ENCODE measurements around the gene CDH24. TPM values are rescaled to one million over a fixed set of nuclear protein-coding genes. Genes with fewer than 3 reads are reported as not detected.

CDH24 gene
- total and polyA plus RNA-seq, 2 of the 13 experiments (the other 11 are each of a cell fraction or from before 2014, with no cell fraction given), result 0.69 to 0.99 TPM

GRCh38 chr14:23025151-23025814 lies 32.0 kb downstream of the CDH24 start (continued):
- TF ChIP-seq NRL (CRISPR knock-in tag; IDR thresholded peaks at IDR 0.05; ENCODE audit: borderline replicate concordance) (no peak), RNF2 (conservative IDR thresholded peaks at IDR 0.05; ENCODE audit: low read depth) (no peak), ZNF432 (CRISPR knock-in tag; IDR thresholded peaks at IDR 0.05; ENCODE audit: borderline replicate concordance) (no peak), POLR2AphosphoS5 (IDR thresholded peaks at IDR 0.05; ENCODE audit: low read depth, low read length) (peak; percentile 45; the same call in 1 of the 2 replicates), ZNF841 (CRISPR knock-in tag; IDR thresholded peaks at IDR 0.05; ENCODE audit: borderline replicate concordance) (no peak), HOXA5 (CRISPR knock-in tag; IDR thresholded peaks at IDR 0.05) (no peak), ZNF580 (CRISPR knock-in tag; IDR thresholded peaks at IDR 0.05; ENCODE audit: borderline replicate concordance, low read depth) (no peak), HES4 (CRISPR knock-in tag; IDR thresholded peaks at IDR 0.05; ENCODE audit: borderline replicate concordance) (no peak), ZNF674 (CRISPR knock-in tag; IDR thresholded peaks at IDR 0.05; ENCODE audit: low read depth) (no peak), ZMYM3 (CRISPR knock-in tag; IDR thresholded peaks at IDR 0.05) (0 out of 2 replicates have a peak, but pooled peaks have one; percentile 23), ZNF816 (CRISPR knock-in tag; IDR thresholded peaks at IDR 0.05; ENCODE audit: borderline replicate concordance) (no peak), PAF1 (CRISPR knock-in tag; IDR thresholded peaks at IDR 0.05) (no peak; the same call in 1 of the 2 replicates), ZNF136 (CRISPR knock-in tag; IDR thresholded peaks at IDR 0.05; ENCODE audit: low read depth) (no peak)
- TF ChIP-seq, protein P1, sequence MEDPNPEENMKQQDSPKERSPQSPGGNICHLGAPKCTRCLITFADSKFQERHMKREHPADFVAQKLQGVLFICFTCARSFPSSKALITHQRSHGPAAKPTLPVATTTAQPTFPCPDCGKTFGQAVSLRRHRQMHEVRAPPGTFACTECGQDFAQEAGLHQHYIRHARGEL (CRISPR knock-in tag; IDR thresholded peaks at IDR 0.05), result no peak
- TF ChIP-seq, protein P2, sequence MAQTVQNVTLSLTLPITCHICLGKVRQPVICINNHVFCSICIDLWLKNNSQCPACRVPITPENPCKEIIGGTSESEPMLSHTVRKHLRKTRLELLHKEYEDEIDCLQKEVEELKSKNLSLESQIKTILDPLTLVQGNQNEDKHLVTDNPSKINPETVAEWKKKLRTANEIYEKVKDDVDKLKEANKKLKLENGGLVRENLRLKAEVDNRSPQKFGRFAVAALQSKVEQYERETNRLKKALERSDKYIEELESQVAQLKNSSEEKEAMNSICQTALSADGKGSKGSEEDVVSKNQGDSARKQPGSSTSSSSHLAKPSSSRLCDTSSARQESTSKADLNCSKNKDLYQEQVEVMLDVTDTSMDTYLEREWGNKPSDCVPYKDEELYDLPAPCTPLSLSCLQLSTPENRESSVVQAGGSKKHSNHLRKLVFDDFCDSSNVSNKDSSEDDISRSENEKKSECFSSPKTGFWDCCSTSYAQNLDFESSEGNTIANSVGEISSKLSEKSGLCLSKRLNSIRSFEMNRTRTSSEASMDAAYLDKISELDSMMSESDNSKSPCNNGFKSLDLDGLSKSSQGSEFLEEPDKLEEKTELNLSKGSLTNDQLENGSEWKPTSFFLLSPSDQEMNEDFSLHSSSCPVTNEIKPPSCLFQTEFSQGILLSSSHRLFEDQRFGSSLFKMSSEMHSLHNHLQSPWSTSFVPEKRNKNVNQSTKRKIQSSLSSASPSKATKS (CRISPR knock-in tag; IDR thresholded peaks at IDR 0.05), result no peak
- TF ChIP-seq, protein P3, sequence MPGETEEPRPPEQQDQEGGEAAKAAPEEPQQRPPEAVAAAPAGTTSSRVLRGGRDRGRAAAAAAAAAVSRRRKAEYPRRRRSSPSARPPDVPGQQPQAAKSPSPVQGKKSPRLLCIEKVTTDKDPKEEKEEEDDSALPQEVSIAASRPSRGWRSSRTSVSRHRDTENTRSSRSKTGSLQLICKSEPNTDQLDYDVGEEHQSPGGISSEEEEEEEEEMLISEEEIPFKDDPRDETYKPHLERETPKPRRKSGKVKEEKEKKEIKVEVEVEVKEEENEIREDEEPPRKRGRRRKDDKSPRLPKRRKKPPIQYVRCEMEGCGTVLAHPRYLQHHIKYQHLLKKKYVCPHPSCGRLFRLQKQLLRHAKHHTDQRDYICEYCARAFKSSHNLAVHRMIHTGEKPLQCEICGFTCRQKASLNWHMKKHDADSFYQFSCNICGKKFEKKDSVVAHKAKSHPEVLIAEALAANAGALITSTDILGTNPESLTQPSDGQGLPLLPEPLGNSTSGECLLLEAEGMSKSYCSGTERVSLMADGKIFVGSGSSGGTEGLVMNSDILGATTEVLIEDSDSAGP (CRISPR knock-in tag; IDR thresholded peaks at IDR 0.05; ENCODE audit: borderline replicate concordance), result 0 out of 2 replicates have a peak, but pooled peaks have one; percentile 21
- TF ChIP-seq, protein P4, sequence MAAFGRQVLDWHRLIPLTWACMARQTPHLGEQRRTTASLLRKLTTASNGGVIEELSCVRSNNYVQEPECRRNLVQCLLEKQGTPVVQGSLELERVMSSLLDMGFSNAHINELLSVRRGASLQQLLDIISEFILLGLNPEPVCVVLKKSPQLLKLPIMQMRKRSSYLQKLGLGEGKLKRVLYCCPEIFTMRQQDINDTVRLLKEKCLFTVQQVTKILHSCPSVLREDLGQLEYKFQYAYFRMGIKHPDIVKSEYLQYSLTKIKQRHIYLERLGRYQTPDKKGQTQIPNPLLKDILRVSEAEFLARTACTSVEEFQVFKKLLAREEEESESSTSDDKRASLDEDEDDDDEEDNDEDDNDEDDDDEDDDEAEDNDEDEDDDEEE (CRISPR knock-in tag; IDR thresholded peaks at IDR 0.05), result no peak
- TF ChIP-seq, protein P5, sequence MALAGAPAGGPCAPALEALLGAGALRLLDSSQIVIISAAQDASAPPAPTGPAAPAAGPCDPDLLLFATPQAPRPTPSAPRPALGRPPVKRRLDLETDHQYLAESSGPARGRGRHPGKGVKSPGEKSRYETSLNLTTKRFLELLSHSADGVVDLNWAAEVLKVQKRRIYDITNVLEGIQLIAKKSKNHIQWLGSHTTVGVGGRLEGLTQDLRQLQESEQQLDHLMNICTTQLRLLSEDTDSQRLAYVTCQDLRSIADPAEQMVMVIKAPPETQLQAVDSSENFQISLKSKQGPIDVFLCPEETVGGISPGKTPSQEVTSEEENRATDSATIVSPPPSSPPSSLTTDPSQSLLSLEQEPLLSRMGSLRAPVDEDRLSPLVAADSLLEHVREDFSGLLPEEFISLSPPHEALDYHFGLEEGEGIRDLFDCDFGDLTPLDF (CRISPR knock-in tag; IDR thresholded peaks at IDR 0.05), result no peak
- TF ChIP-seq, protein P6, sequence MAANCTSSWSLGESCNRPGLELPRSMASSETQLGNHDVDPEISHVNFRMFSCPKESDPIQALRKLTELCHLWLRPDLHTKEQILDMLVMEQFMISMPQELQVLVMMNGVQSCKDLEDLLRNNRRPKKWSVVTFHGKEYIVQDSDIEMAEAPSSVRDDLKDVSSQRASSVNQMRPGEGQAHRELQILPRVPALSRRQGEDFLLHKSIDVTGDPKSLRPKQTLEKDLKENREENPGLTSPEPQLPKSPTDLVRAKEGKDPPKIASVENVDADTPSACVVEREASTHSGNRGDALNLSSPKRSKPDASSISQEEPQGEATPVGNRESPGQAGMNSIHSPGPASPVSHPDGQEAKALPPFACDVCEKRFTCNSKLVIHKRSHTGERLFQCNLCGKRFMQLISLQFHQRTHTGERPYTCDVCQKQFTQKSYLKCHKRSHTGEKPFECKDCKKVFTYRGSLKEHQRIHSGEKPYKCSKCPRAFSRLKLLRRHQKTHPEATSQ (CRISPR knock-in tag; IDR thresholded peaks at IDR 0.05; ENCODE audit: borderline replicate concordance), result no peak
